ENCODE data around the gene MRGPRX2. TPM values are rescaled to one million over a fixed set of nuclear protein-coding genes. Genes with fewer than 3 reads are reported as not detected.

The MRGPRX2 gene
- not detected for total RNA-seq

- Histone ChIP-seq H3K4me3 (no peak within 1 kb of the TSS), H3K27me3 (no peaks in the 10 kb centered on the region), H3K9me3 (no peaks in the 10 kb centered on the region), H3K36me3 (no peaks in the 10 kb centered on the region), H3K27ac (no peak within 1 kb of the TSS), H3K4me1 (no peaks in the 10 kb centered on the region)
- intact Hi-C loops (cut with DNase I) = no loop called here
- no peak for DNase-seq (ENCODE audit: extremely low spot score in 2 of 2)
- TF ChIP-seq, protein P1, sequence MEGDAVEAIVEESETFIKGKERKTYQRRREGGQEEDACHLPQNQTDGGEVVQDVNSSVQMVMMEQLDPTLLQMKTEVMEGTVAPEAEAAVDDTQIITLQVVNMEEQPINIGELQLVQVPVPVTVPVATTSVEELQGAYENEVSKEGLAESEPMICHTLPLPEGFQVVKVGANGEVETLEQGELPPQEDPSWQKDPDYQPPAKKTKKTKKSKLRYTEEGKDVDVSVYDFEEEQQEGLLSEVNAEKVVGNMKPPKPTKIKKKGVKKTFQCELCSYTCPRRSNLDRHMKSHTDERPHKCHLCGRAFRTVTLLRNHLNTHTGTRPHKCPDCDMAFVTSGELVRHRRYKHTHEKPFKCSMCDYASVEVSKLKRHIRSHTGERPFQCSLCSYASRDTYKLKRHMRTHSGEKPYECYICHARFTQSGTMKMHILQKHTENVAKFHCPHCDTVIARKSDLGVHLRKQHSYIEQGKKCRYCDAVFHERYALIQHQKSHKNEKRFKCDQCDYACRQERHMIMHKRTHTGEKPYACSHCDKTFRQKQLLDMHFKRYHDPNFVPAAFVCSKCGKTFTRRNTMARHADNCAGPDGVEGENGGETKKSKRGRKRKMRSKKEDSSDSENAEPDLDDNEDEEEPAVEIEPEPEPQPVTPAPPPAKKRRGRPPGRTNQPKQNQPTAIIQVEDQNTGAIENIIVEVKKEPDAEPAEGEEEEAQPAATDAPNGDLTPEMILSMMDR (IDR thresholded peaks at IDR 0.05) = no peak
- TF ChIP-seq POLR2AphosphoS5 (IDR thresholded peaks at IDR 0.05; ENCODE audit: insufficient read depth in 1 of 2, low read depth in 1 of 2) = no peak
- TF ChIP-seq POLR2A (IDR thresholded peaks at IDR 0.05) = no peak
These were observed at the start of gene MRGPRX2 for GRCh38 chr11:19060629-19061028. Gene MRGPRX2, minus strand, starts transcription at chr11:19060717. Its CDS starts 4,315 bp downstream, at chr11:19056402.

- Histone ChIP-seq H3K27ac (no peak overlapping the region), H3K4me1 (no peaks in the 10 kb centered on the region), H3K27me3 (no peaks in the 10 kb centered on the region), H3K4me3 (no peak overlapping the region), H3K9me3 (no peaks in the 10 kb centered on the region), H3K36me3 (no peaks in the 10 kb centered on the region)
- no peak for DNase-seq (ENCODE audit: extremely low spot score in 2 of 2)
- intact Hi-C loops (cut with DNase I) = no loop called here
- TF ChIP-seq POLR2A (IDR thresholded peaks at IDR 0.05) (no peak), POLR2AphosphoS5 (IDR thresholded peaks at IDR 0.05; ENCODE audit: insufficient read depth in 1 of 2, low read depth in 1 of 2) (no peak)
- TF ChIP-seq, protein P1 (IDR thresholded peaks at IDR 0.05) = no peak
These were observed 49.8 kb upstream of the MRGPRX2 start for GRCh38 chr11:19110295-19110694.

DNA sequence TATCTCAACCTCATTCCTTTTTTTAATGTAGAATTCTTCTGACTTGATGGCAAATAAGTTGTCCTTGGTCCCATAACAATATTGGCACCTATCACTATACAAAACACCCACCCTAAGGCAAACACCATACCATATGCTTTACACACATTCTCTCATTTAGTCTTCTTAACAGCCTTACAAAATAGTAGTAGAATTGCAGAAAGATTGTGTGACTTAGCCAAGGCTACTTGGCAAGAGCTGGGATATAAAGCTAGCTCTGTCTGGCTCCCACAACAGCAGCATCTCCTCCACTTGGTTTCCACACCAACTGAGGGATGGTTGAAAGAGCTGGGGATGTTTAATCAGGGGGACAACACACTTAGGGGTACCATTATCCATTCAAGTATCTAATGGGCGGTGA lies 46.6 kb upstream of the MRGPRX2 start:
- Histone ChIP-seq H3K4me1 (no peaks in the 10 kb centered on the region), H3K36me3 (no peaks in the 10 kb centered on the region), H3K27ac (no peak overlapping the region), H3K9me3 (no peaks in the 10 kb centered on the region), H3K27me3 (no peaks in the 10 kb centered on the region), H3K4me3 (no peak overlapping the region)
- intact Hi-C loops (cut with DNase I) = no loop called here
- DNase-seq (ENCODE audit: extremely low spot score in 2 of 2) = no peak
- TF ChIP-seq, protein P1 (IDR thresholded peaks at IDR 0.05) = no peak
- TF ChIP-seq POLR2A (IDR thresholded peaks at IDR 0.05) (no peak), POLR2AphosphoS5 (IDR thresholded peaks at IDR 0.05; ENCODE audit: insufficient read depth in 1 of 2, low read depth in 1 of 2) (no peak)

DNA sequence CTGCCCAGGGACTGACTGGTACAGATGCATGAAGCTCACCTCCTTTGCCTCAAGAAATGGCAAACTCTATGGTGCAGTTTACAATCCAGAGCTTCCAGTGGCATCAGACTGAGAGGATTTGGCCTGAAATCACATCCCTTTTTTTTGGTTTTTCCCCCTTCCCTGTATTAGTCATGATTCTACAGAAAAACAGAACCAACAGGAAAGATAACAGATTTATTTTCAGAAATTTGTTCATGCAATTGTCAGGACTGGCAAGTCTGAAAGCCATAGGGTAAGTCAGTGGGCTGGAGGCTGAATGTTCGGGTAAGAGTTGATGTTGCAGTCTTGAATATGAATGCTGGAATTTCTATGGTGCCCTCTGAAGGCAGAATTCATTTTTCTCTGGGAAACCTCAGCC lies 44.5 kb upstream of the MRGPRX2 start:
- Histone ChIP-seq H3K27me3 (no peaks in the 10 kb centered on the region), H3K9me3 (no peaks in the 10 kb centered on the region), H3K36me3 (no peaks in the 10 kb centered on the region), H3K4me3 (no peak overlapping the region), H3K4me1 (no peaks in the 10 kb centered on the region), H3K27ac (no peak overlapping the region)
- intact Hi-C loops (cut with DNase I) = no loop called here
- TF ChIP-seq POLR2AphosphoS5 (IDR thresholded peaks at IDR 0.05; ENCODE audit: insufficient read depth in 1 of 2, low read depth in 1 of 2) (no peak), POLR2A (IDR thresholded peaks at IDR 0.05) (no peak)
- TF ChIP-seq, protein P1 (IDR thresholded peaks at IDR 0.05) = no peak
- DNase-seq (ENCODE audit: extremely low spot score in 2 of 2) = no peak

GRCh38 chr11:19102521-19102900 lies 42.0 kb upstream of the MRGPRX2 start:
- no peak for DNase-seq (ENCODE audit: extremely low spot score in 2 of 2)
- Histone ChIP-seq H3K36me3 (no peaks in the 10 kb centered on the region), H3K9me3 (no peaks in the 10 kb centered on the region), H3K27me3 (no peaks in the 10 kb centered on the region), H3K4me3 (no peak overlapping the region), H3K27ac (no peak overlapping the region), H3K4me1 (no peaks in the 10 kb centered on the region)
- intact Hi-C loops (cut with DNase I) = no loop called here
- no peak for TF ChIP-seq POLR2A (IDR thresholded peaks at IDR 0.05)
- TF ChIP-seq, protein P1 (IDR thresholded peaks at IDR 0.05) = no peak
